Endodermal cell (in vitro differentiated cells): ENCODE measurements around the gene BICDL2. TPM values are rescaled to one million over a fixed set of nuclear protein-coding genes. Genes with fewer than 3 reads are reported as not detected.

ENCODE experiments used
- DNase-seq: peaks from one replicate; pipeline ENCODE4 v3.0.0-alpha.2; 2017
- H3K27ac ChIP-seq: 2 replicates; pipeline ENCODE4 v1.5.1; 2013; ENCODE audit warnings: mild to moderate bottlenecking, low read depth, low read length, moderate library complexity
- H3K27me3 ChIP-seq: 2 replicates; pipeline ENCODE4 v1.6.1; 2013; ENCODE audit warnings: mild to moderate bottlenecking, low read length, moderate library complexity; ENCODE audit not compliant: insufficient read depth, control insufficient read depth, poor library complexity, severe bottlenecking
- H3K36me3 ChIP-seq: 2 replicates; pipeline ENCODE4 v1.7.0; 2013; ENCODE audit warnings: mild to moderate bottlenecking, low read length, moderate library complexity; ENCODE audit not compliant: control insufficient read depth, insufficient read depth
- H3K4me1 ChIP-seq: one replicate; pipeline ENCODE4 v1.7.0; 2013; ENCODE audit warnings: low read length; ENCODE audit not compliant: control insufficient read depth, insufficient read depth
- H3K4me3 ChIP-seq: 2 replicates; pipeline ENCODE4 v1.5.1; 2013; ENCODE audit warnings: mild to moderate bottlenecking, low read length, moderate library complexity
- H3K9ac ChIP-seq: 2 replicates; pipeline ENCODE4 v1.6.1; 2013; ENCODE audit warnings: mild to moderate bottlenecking, low read length, moderate library complexity; ENCODE audit not compliant: poor library complexity, severe bottlenecking; ENCODE audit errors: extremely low read depth
- H3K9me3 ChIP-seq: 2 replicates; pipeline ENCODE4 v1.6.1; 2013; ENCODE audit warnings: mild to moderate bottlenecking, low read length, moderate library complexity; ENCODE audit not compliant: control insufficient read depth
- H3K27ac Mint-ChIP-seq: 2 replicates; pipeline ENCODE4 v1.8.0; 2020; ENCODE audit warnings: mixed read lengths
- H3K27me3 Mint-ChIP-seq: 2 replicates; pipeline ENCODE4 v1.8.0; 2021; ENCODE audit warnings: mild to moderate bottlenecking, mixed read lengths; ENCODE audit not compliant: insufficient read depth
- H3K36me3 Mint-ChIP-seq: 2 replicates; pipeline ENCODE4 v1.8.0; 2020; ENCODE audit warnings: low read depth, mixed read lengths
- H3K4me1 Mint-ChIP-seq: 2 replicates; pipeline ENCODE4 v1.8.0; 2020; ENCODE audit warnings: mixed read lengths
- H3K4me3 Mint-ChIP-seq: 2 replicates; pipeline ENCODE4 v1.8.0; 2020; ENCODE audit warnings: mild to moderate bottlenecking, moderate library complexity, mixed read lengths
- H3K9me3 Mint-ChIP-seq: 2 replicates; pipeline ENCODE4 v1.8.0; 2020; ENCODE audit warnings: mild to moderate bottlenecking, mixed read lengths
- CTCF ChIP-seq: fragments of 200-600 bp; sonication (generic); conservative IDR thresholded peaks from 2 replicates; pipeline ENCODE4 v1.5.0; 2021; ENCODE audit warnings: antibody characterized with exemption, mild to moderate bottlenecking
- WGBS, 2 experiments: methylation state at CpG; one replicate each; pipeline versions ENCODE4 v1.1.5 to v1.1.7; 2013; ENCODE audit warnings: missing lambda C conversion rate in 2 of 2, mixed read lengths in 1 of 2; ENCODE audit not compliant: insufficient coverage in 1 of 2, insufficient read length in 1 of 2; 5-methylcytosine and 5-hydroxymethylcytosine counted together
- total RNA-seq, 2 donors: library from RNA; stranded (reverse); fragmentation: NEBNext Ultra II Directional in 1 of 2; extraction: Animal tissue kit (Norgen Biotek cat#: 25700) in 1 of 2; gene quantifications; 2 replicates in 1 of 2; 3 replicates in 1 of 2; pipeline ENCODE4 v1.2.1, GENCODE V29; 2021

Gene BICDL2
- total RNA-seq, 2 donors from 2014 or later: 4.7 to 8.2 TPM

- no peak for TF ChIP-seq CTCF
- H3K36me3 ChIP-seq: no peaks in the 10 kb centered on the region
- no peaks in the 10 kb centered on the region for H3K9me3 ChIP-seq
- H3K9ac ChIP-seq: no peak overlapping the region
- H3K27me3 ChIP-seq: peaks cover 21% of the 10 kb centered on the region
- H3K27me3 Mint-ChIP-seq: peaks cover 60% of the 10 kb centered on the region
- no peak for DNase-seq
- no peak overlapping the region for H3K27ac Mint-ChIP-seq
- peaks cover 2% of the 10 kb centered on the region for H3K4me1 Mint-ChIP-seq
- WGBS, 2 experiments: 84% methylated on average over 8 to 9 of the region's 9 CpGs
- H3K4me3 ChIP-seq: no peak overlapping the region
- no peak overlapping the region for H3K4me3 Mint-ChIP-seq
- H3K4me1 ChIP-seq: no peaks in the 10 kb centered on the region
- H3K9me3 Mint-ChIP-seq: no peaks in the 10 kb centered on the region
- no peak overlapping the region for H3K27ac ChIP-seq
- H3K36me3 Mint-ChIP-seq: peaks cover 16% of the 10 kb centered on the region
Measured at GRCh38 chr16:3051494-3051893, 14.8 kb upstream of the BICDL2 start.

- Mint-ChIP-seq H3K9me3 (no peaks in the 10 kb centered on the region), H3K36me3 (peaks cover 16% of the 10 kb centered on the region), H3K4me3 (no peak overlapping the region), H3K4me1 (peaks cover 2% of the 10 kb centered on the region), H3K27ac (no peak overlapping the region), H3K27me3 (peaks cover 60% of the 10 kb centered on the region)
- H3K9me3 ChIP-seq: no peaks in the 10 kb centered on the region
- no peaks in the 10 kb centered on the region for H3K36me3 ChIP-seq
- TF ChIP-seq CTCF: no peak
- no peak for DNase-seq
- no peak overlapping the region for H3K4me3 ChIP-seq
- 88 to 91% methylated on average over 3 to 4 of the region's 4 CpGs for WGBS, 2 experiments
- no peak overlapping the region for H3K9ac ChIP-seq
- H3K4me1 ChIP-seq: no peaks in the 10 kb centered on the region
- peaks cover 26% of the 10 kb centered on the region for H3K27me3 ChIP-seq
- no peak overlapping the region for H3K27ac ChIP-seq
Measured at GRCh38 chr16:3051009-3051408, 14.3 kb upstream of the BICDL2 start.

DNA sequence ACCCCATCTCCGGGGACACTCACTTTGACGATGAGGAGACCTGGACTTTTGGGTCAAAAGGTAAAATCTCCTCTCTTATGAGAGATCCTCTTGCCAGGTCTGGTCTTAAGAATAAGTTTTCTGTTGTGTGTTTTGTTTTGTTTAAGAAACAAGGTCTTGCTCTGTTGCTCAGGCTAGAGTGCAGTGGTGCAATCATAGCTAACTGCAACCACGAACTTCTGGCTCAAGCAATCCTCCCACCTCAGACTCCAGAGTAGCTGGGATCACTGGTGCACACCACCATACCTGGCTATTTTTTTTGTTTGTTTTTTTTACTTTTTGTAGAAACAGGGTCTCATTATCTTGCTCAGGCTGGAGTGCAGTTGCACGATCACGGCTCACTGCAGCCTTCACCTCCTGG is 13.7 kb upstream of the BICDL2 start:
- DNase-seq: no peak
- H3K4me3 ChIP-seq: no peak overlapping the region
- H3K27ac Mint-ChIP-seq: no peak overlapping the region
- peaks cover 58% of the 10 kb centered on the region for H3K27me3 Mint-ChIP-seq
- no peaks in the 10 kb centered on the region for H3K36me3 ChIP-seq
- H3K27me3 ChIP-seq: peaks cover 30% of the 10 kb centered on the region
- H3K27ac ChIP-seq: no peak overlapping the region
- no peak overlapping the region for H3K4me3 Mint-ChIP-seq
- peaks cover 16% of the 10 kb centered on the region for H3K36me3 Mint-ChIP-seq
- TF ChIP-seq CTCF: no peak
- no peak overlapping the region for H3K9ac ChIP-seq
- whole genome bisulfite sequencing, 2 experiments: 96% methylated on average over 5 of the region's 5 CpGs
- no peaks in the 10 kb centered on the region for H3K9me3 ChIP-seq
- no peaks in the 10 kb centered on the region for H3K9me3 Mint-ChIP-seq
- H3K4me1 Mint-ChIP-seq: peaks cover 2% of the 10 kb centered on the region
- no peaks in the 10 kb centered on the region for H3K4me1 ChIP-seq
